NCI-H460 (cell line): ENCODE data around the gene FOXO3B. TPM values are rescaled to one million over a fixed set of nuclear protein-coding genes. Genes with fewer than 3 reads are reported as not detected.
"Not testable (repeated sequence)": the region's sequence is repeated elsewhere in the genome, so short reads cannot be mapped to it uniquely, and the experiment has no call there.

Source experiments
- DNase-seq: peaks from one replicate; pipeline ENCODE4 v3.0.0-alpha.2; 2016; ENCODE audit warnings: low read depth; ENCODE audit errors: extremely low read depth
- small RNA-seq, 2 experiments: library from RNA; depleted of rRNA; stranded (forward); fragments of <200 nt; gene quantifications; one replicate each; pipeline ENCODE3, GENCODE V24; 2014
- total RNA-seq: library from RNA; depleted of rRNA; stranded (reverse); fragments of >200 nt; shearing (Covaris generic); gene quantifications from 2 replicates; pipeline ENCODE4 v1.2.3, GENCODE V29; 2014; rRNA removed

FOXO3B gene
- total RNA-seq, 1 experiment from 2014 or later, result 4.1 TPM

DNA sequence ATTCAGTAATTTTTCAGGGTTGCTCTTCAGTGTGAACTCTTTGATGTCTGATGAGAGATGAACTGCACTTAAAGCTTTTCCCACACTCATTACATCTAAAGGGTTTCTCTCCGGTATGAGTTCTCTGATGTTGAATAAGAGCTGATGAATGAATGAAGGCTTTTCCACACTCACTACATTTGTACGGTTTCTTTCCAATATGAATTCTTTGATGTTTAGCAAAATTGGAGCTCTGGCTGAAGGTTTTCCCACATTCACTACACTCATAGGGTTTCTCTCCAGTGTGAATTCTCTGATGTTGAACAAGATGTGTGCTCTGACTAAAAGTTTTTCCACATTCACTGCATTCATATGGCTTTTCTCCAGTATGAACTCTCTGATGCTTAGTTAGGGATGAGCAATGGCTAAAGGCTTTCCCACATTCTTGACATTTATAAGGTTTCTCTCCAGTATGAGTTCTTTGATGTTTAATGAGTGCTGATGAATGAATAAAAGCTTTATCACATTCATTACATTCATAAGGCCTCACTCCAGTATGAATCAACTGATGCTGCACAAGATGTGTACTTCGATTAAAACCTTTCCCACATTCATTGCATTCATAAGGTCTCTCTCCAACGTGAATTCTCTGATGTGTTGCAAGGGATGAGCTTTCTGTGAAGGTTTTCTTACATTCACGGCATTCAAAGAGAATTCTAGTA, 20.0 kb downstream of the FOXO3B start:
- not testable (repeated sequence) for DNase-seq

DNA sequence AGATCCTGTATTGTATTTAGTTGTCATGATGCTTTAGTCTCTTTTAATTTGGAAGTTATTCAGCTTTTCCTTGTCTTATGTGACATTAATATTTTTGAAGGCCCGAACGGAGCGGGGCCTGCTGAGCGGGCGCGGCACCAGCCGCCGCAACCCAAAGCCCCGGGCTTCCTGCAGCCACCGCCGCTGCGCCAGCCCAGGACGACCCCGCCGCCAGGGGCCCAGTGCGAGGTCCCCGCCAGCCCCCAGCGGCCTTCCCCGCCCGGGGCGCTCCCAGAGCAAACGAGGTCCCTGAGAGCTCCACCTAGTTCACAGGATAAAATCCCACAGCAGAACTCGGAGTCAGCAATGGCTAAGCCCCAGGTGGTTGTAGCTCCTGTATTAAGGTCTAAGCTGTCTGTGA, 32.0 kb downstream of the FOXO3B start:
- DNase-seq, result not testable (repeated sequence)

DNA sequence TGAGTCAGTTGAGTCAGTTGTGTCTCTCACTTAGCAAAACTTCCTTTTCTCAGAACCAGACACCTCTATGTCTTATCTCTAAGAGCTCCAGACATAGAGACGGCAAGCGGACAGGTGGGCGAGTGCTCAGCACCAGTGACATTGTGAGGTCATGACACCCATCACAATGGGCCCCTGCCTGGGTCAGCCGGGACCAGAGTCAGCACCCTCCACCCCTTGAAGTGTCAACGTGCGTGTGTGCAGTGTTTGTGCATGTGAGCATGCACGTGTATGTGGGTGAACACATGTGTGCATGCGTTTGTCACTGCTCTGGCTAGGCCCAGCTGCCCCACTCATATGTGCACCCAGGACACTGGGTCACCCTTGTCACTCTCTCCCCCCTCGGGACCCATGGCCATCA, 37.8 kb downstream of the FOXO3B start, which contains the start of gene TBC1D28:
Gene TBC1D28 (minus strand): TSS at position 101 of the 400 bp plus-strand sequence. CDS start 3,039 bp downstream, outside the sequence.
- not testable (repeated sequence) for DNase-seq

DNA sequence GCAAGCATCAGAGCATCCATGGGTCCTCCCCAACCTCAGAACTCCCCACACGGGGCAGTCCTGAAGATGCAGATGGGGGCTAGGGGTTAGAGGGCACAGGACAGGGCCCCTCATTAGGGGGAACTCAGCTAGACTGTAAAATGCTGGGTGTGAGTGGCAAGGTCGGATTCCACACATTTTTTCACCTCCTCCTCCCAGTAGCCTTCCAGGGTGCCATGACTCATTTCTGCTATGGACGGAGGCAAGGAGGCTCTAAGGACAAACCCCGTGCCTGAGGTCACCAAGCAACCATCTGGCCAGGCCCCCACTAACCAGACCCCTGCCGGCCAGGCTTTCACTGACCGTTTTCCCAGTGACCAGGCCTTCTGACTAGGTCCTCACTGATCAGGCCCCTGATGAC, 39.0 kb downstream of the FOXO3B start:
- not testable (repeated sequence) for DNase-seq

DNA sequence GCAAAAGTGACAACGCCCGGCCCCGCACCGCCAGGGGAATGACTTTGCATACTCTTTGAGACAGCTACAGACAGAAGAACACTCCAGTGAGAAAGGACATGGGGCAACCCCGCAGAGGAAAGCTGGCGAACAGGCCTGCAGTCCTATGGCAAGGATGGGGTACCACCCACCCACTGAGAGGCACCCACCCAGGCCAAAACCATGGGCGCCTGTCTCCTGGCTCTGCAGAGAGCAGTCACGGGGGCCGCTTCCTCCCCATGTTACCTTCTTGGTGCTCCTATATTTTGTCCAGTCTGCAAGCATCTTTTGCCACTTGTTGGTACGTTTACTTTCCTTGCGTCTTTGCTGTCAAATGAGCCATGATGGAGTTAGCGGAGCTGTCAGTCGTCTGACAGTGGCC, 43.8 kb downstream of the FOXO3B start:
- not testable (repeated sequence) for DNase-seq

DNA sequence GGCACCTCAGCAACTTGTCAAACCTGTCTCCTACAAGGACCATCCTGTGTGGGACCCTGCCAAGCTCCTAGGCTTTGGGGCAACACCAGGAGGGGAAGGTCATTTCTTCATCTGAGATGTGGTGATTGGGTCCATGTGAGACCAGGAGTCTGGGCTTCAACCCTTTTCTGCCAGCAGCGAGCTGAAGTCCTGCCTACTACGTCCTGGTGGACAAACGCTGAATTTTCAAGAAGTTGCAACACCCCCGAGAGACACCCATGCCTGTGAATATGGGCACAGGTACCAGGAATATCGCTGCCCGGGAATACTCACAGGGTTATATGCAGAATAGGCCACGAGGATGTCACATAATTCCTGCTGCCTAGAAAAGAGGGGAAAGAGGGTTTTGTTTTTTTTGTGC, 45.9 kb downstream of the FOXO3B start:
- not testable (repeated sequence) for DNase-seq

DNA sequence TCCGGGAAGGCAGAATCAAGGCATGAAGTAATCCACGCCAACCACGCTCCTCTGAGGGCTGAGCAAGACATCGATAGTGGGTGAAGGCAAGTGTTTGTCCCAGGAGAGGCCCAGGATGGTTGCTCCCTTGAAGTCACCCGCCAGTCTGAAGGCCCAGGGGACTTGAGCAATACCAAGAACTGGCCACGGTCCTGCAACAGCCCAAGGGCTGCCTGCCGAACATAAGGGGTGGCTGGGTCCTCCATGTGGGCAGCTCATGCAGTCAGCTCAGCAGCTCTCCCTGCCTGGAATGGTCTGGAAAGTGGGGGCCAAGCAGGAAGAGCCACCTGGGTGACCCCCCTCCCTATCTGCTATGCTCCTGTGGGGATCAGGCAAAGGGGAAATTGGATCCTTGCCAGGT, 46.3 kb downstream of the FOXO3B start:
- DNase-seq, result not testable (repeated sequence)

DNA sequence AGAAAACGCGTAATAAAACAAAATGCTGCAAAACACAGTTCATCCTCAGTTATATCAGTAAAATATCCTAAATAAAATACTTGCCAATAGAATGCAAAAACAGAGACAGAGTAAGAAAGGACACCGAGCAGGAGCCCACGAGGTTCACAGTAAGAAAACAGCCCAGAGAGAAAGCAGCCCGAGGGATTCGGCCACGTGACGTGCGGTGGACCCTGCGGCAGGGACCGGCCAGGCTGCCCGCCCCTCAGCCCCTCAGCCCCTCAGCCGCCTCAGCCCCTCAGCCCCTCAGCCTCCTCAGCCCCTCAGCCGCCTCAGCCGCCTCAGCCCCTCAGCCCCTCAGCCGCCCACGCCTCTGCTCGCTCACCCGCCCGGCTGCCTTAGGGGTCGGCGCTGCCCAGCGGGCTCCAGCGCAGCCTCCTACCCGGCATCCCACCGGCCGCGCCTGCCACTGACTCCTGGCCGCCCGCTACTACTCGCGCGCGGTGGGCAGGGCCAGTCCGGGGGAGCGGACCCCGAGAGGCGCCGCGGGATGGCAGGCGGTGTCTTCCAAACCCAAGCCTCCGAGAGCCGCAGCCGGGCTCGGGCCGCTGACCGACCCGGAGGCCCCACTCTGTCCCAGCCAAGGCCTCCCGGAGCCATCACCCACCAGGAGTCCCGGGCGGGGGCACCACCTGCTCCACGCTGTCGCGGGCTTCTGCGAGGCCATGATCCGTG, 47.4 kb downstream of the FOXO3B start:
- not testable (repeated sequence) for DNase-seq

Small RNA genes within 50 kb of the gene (small RNA-seq; reads per million reads assigned to genes)
- gene AC026271.2 (0 reads per million in 2 experiments), gene AC026271.4 (0 reads per million in 2 experiments)

Other genes with a start within 250 kb of the FOXO3B start
- gene LGALS9C, start 205.5 kb downstream of the FOXO3B start, total RNA-seq, result 0.72 and 0.89 TPM in 2 replicates
- not detected in 2 replicates for gene TBC1D28, start 37.9 kb downstream of the FOXO3B start, total RNA-seq
- gene FBXW10, start 61.7 kb upstream of the FOXO3B start, total RNA-seq, result 0.20 and 0.35 TPM in 2 replicates
- gene TVP23B, start 98.9 kb upstream of the FOXO3B start, total RNA-seq, result 118 and 123 TPM in 2 replicates
- 76.5 and 78.8 TPM in 2 replicates for gene PRPSAP2, start 175.8 kb upstream of the FOXO3B start, total RNA-seq